GM21526 (cell line): ENCODE data around the gene C1QTNF6.

Source experiments
- ATAC-seq: cut with Tn5 transposase; IDR thresholded peaks from one replicate; pipeline ENCODE4 v1.9.1; 2021; ENCODE audit warnings: moderate library complexity; ENCODE audit not compliant: unreplicated experiment, low FRiP score

Gene C1QTNF6

DNA sequence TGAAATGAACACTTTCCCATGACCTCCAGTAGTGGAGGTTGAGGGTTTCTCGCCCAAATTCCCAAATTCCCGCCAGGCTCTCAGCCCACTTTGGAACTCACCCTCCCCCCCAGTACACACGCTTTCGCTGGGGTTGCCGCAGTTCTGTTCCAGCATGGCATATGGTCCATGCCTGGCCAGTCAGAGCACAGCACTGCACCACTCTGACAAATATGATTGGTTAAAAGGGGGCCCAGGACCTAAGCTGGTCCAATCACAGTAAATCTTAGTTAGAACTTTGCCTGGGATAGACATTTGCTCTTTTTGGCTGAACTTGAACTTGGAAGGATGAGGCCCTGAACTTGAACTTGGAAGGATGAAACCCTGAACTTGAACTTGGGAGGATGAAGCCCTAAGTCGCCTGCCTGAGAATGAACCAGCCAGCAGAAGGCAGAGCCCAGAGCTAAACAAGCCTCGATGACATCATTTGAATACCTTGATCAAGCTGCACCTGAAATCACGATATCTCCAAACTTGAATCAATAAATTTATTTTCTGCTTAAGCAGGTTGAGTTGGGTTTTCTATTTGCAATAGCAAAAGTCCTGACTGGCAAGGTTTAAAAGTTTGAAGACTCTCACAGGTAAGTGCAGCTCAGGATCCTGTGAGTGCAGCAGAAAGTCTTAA, 36.8 kb upstream of the C1QTNF6 start:
- no peak for ATAC-seq

DNA sequence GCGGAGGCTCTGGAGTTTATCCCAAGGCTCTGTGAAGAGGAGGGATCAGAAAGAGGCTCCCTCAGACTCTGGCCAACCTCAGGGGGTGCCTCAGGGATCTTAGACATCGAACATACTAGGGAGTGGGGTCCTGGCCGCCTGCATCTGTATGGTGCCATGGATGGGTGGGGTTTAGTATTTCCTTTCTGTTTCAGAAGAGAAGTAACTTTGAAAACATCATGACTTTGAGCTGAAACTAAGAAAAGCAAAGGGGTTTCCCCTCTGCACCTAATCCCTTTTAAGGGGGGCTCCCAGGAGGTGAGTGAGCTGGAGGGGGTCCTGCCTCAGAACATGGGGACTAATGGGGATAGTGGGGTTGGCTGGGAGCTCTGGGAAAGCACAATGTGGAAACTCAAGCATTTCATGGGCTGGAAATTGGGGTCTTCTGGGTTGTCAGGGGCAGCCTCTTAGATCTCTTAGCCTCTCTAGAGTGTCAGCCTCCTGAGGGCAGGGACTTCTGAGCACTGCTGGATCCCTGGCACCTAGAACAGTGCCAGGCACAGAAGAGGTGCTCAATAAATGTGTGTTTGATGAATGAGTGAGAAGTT, 36.0 kb upstream of the C1QTNF6 start:
- ATAC-seq = no peak

DNA sequence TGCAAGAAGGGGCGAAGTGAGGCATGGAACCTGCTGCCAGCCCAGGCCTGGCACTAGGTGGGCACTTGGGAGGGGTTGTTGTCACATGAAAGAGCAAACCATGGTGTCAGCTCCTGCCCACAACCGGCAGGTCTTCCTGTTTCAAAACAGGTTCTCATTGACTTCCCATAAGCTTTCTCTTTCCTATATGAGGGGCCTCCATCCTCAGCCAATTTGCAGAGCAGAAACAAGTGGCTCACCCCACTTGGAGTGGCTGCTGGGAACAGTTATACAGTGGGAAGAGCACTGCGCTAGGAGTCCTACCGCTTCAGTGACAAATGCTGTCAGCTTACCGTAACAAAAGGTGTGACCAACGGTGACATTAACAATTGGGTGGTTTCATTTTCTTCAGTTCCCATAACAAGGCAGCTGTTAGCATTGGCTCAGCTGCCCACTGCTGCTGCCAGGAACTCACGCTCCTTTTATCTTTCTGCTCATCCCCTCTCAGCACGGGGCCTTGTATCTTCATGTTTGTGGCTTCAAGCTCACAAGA, 34.5 kb upstream of the C1QTNF6 start:
- no peak for ATAC-seq

DNA sequence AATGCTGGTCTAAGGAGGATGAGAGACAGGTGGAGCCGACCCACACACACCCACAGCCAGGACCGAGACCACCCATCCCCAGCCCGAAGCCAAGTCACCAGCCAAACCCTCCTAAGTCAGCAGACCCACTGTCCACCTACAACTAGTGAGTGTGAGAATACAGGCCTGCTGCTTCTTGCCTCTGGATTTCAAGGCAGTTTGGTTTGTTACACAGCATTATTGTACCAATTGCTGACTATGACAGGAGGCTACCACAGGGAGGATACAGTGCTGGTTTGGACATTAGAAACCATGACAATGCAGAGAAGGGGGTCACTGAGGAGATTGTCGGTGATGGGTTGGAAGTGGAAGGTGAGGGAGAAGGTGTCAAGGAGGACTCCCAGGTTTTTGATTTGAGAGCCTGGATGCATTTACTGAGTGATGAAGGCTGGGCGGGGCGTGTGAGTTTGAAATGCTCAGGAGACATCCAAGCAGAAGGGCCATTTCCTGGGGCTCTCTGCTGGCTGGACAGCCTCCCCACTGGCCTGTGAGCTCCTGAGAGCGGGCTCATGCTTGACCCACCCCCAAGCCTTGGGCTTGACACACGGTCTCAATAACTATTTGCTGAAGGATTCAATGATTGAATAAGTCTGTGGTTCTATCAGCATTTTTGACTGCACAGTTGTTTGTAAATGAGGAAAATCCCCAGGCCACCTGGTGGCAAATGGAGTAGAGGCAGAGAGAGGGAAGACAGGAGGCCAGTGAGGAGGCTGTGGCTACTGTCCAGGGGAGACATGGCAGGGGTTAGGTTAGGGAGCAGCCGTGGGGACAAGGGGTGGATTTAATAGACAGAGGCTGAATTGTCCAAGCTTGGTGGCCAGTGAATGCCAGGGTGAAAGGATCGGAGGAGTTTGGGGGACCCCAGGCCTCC, 33.6 kb upstream of the C1QTNF6 start:
- no peak for ATAC-seq

DNA sequence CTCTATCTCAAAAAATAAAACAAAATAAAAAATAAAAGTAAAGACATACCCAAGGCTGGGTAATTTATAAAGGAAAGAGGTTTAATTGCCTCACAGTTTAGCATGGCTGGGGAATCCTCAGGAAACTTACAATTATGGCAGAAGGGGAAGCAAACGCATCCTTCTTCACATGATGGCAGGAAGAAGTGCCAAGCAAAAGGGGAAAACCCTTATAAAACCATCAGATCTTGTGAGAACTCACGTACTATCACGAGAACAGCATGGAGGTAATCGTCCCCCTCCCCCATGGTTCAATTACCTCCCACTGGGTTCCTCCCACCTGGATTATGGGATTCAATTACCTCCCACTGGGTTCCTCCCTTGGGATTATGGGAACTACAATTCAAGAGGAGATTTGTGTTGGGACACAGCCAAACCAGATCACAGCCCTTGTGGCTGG, 32.5 kb upstream of the C1QTNF6 start:
- ATAC-seq = no peak

DNA sequence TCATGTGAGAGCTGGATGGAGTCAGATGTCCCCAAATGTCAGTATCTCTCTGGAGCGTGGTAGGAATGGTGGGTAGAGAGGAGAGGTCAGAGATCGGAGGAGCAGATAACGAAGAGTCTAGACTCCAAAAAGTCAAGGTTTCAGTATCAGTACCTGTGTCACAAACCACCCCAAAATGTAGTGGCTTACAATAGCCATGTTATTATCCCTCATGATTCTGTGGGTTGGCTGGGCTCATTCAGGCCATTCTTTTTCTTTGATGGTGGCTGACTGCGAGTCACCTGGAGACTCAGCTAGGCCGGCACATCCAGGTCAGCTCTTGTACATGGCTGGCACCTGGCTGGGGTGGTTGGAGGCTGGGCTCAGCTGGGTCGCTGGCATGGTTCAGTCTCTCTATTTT, 31.5 kb upstream of the C1QTNF6 start:
- peak; percentile 5 for ATAC-seq

DNA sequence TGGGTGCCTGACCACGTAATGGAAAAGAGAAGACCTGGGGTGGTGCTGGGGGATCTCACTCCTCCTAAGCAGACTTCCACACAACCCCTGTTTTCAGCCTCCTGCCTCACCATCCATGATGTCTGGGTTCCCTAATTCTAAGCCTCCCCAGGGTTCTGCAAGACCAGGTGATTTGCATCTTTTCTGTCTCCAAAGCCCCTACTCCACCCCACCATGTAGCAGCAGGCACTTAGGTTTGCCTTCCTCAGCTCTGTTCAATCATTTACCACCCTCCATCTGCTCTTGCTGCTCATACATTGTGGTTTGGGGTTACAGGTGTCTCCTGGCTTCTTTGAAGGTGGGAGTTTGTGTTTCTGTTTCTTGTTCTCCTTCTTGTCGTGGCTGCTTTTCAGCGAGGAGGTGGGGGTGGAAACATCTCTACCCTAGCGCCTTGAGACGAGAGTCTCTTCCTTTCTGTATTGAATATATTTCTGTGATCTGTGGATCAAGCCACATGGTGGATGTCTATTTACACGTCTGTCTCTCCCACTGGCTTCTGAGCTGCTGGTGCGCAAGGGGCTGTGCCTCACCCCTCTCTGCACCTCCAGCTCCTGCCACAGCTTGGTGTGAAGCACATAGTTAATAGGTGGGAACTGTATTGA, 30.8 kb upstream of the C1QTNF6 start:
- peak; percentile 62 for ATAC-seq

DNA sequence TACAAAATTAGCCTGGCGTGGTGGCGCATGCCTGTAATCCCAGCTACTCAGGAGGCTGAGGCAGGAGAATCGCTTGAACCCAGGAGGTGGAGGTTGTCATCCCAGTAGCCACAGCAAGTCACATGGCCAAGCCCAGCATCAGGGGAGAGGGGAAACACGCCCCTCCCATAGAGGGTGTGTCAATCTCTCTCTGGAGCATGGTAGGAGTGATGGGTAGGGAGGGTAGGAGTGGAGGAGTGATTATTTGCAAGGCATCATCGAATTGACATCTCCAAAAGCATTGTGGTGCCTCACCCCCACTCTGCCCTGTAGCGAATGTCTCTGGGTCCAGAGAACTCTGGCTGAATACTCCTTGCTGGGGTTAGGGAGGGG, 30.3 kb upstream of the C1QTNF6 start:
- ATAC-seq = peak; percentile 8

DNA sequence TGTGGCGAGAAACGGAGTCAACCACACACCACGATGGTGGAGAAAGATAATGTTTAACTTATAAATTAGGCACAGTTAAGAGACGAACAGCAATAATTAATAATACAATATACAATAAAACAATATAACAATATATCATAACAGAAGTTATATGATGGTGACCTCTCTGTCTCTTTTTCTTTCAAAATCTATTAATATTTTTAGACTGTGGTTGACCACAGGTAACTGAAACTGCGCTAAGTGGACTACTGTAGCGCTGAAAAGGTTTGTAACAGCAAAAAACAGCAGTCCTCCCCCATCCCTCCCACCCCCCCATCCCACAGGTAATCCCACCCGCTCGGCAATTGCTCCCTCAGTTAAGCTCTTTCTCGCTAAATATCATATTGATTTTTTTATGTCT, 27.8 kb upstream of the C1QTNF6 start:
- ATAC-seq = no peak

DNA sequence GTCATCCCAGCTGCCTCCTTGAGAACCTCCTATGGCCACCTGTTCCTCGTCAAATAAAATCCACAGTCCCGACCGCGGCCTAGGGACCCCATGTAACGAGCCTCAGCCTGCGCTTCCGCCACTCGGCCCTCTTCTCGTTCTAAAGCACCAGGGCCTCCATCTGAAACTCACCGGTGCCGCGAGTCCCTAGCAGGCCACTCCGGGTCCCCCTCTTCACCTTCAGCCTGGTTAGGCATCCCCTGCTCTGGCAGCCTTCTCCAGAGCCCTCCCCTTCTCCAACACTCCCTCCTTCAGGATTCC, 26.6 kb upstream of the C1QTNF6 start:
- ATAC-seq = no peak

DNA sequence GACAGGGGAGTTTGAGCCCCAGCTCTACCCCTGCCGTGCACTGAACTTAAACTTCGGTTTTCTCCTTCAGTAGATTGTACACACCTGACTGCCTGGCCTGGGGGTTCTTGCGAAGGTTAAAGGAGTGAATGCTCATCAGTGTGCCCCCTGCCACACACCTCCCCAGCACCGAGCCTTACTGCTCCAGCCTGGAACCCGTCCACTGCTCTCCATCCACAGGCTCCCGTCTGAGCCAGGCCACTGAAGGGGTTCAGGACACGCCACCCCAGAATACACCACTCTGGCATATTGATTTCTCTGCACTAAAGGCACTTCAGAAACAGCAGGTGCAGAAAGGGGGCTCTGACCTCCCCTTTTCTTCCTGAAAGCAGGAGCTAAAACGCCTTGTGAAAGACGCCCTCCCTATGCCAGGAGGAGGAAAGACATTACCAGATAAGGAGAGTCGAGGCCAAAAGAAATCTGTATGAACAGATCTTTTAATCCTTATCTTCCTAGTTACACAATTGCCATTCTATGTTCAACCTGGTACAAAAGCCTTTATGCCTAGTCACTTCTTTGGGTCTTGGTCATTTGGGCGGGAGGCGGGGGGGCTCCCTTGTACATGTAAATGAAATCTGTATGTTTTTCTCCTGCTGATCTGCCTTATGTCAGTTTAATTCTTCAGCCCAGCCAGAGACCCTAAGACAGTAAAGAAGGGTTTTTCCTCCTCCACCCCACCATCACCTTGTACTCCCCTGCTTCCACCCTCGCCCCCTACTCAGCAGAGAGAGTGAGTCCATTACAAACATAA, 26.1 kb upstream of the C1QTNF6 start:
- ATAC-seq = no peak

DNA sequence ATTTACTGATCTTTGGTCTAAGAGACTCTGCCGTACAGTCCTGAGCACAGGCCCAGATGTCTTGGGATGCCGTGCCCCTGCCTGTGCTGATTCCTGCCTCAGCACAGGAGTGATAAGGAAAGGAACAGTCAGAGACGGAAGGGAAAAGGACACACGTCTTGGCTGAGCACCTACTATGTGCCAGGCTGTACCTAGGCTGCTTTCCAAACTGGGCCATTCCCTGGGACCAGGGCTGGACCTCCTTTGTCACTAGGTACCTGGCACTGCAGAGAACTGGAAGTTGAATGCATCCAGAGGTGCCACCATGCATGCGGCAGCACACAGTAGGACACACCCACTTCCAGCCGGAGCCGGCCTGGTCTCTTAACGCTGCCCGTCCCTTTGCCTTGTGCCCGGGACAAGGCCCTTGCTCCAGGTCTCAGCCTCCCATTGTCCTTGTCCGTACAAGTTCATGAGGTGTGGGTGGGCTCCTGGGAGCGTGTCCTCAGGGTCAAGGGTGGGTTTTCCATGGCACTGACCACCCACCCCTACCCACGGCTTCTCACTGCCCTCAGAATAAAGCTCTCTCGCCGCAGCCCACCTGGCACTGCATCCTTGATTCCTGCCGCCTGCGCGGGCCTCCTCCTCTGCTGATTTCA, 25.3 kb upstream of the C1QTNF6 start:
- no peak for ATAC-seq

DNA sequence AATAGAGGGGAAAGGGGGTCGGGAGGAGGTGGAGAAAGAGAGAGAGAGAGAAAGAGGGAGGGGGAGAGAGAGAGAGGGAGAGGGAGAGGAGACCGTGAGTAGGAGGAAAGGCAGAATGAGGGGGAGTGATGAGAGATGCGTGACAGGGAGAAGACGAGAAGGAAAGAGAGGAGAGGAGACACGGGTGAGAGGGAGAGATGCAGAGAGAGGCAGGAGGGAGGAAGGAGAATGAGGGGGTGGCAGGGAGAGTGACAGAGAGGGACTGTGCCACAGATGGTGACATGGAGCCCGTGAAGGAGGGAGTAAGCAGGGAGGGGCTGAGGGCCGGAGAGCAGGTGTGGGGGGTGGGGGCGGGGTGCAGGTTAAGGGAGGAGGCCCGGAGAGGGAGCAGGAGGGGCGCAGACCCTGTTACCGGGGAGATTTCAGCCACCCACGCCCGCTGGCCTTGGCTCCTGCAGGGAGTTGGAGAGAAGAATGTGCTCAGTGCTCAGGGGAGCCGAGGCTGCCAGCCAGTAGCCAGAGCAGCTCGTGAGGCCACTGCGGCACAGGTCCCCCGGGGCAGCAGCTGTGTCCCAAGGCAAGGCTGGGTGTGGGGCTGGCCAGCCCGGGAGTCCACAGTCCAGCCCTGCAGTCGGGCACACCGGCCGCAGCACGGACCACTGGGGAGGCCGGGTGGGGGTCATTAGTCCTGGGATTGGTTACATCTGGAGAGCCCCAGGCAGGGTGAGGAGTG, 24.3 kb upstream of the C1QTNF6 start, which contains the start of gene SSTR3:
SSTR3 (minus strand) TSS at position 304 of the 733 bp plus-strand sequence. CDS start 4,674 bp downstream, outside the sequence.
- ATAC-seq = no peak

DNA sequence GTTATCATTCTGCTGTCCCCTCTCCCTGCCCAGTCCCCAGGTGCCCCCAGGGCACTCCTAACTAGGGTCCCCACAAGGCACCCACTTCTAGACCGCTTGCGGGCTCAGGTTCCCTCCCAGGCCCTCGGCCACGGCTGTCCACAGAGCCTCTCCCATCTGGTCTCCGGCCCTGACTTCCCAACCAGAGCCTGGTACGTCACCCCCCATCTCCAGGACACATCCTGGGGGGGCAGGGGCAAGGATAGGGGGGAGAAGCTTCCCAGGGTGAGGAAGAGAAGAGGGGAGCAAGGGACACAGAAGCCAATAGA, 23.8 kb upstream of the C1QTNF6 start:
- no peak for ATAC-seq

DNA sequence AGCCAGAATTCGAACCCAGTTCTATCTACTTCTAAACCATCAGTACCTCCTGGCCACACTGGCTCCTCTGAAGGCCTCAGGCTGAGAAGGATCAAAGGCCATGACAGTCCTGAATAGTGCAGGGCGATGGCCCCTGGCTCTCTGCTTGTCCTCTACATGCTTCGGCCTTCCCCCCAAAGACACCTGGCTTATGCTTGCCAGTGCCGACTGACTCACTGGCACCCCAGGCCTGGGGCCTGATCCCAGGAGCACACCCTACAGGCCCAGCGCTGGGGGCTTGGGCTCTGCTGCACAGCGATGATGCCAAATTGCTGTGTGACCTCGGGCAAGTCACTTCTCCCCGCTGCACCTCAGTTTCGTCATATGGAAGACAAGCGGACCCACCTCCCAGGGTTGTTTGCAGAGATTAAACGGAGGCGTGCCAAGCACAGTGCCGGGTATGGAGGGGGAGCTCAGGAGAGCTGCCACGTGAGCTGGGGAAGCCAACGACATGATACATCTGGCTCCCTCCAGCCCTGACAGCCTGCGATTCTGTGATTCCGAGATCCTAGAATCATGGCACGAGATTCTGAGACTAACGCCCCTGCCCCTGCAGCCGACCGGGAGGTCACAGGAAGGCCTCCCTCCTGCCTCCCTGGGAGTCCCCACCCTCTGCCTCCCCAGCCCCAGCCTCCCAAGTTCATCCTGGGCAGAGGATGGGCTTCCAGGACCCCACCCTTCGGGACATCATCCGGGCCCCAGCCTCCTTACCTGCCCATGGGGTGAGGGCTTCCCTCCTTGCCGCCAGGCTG, 23.2 kb upstream of the C1QTNF6 start:
- ATAC-seq = no peak

DNA sequence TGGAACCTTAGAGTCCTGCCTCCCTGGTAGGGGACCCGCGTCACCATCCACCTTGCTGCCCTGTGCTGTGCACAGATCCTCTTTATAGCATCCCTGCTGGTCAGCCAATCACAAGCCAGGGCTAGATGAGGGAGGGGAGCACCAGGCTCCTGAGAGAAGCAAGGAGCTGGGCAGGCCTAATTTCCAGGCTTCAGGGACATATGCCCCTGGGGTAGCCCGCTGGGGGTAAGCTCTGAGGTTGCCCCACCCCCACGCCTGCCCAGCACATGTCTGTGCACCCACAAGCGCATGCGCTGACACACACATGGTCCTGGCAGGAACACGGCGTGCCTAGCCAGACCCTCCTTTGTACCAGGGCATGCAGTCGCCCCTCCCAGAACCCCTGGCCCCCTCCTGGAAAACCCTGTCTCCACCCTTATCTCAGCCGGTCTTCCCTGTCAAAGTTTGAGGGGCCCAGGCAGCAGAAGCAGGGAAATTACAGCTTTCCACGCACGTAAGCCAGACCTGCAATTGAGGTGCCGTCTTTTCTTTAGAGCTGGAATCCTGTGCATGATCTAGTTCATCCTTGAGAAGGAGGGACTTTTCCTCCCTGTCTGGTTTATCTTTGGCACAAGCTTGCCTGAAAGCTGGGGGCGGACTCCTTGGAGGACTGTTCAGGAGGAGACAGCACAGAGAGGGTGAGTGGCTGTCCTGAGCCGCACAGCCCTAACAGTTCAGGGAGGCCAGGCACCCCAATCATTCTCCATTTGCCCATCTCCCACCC, 22.2 kb upstream of the C1QTNF6 start:
- ATAC-seq = no peak

DNA sequence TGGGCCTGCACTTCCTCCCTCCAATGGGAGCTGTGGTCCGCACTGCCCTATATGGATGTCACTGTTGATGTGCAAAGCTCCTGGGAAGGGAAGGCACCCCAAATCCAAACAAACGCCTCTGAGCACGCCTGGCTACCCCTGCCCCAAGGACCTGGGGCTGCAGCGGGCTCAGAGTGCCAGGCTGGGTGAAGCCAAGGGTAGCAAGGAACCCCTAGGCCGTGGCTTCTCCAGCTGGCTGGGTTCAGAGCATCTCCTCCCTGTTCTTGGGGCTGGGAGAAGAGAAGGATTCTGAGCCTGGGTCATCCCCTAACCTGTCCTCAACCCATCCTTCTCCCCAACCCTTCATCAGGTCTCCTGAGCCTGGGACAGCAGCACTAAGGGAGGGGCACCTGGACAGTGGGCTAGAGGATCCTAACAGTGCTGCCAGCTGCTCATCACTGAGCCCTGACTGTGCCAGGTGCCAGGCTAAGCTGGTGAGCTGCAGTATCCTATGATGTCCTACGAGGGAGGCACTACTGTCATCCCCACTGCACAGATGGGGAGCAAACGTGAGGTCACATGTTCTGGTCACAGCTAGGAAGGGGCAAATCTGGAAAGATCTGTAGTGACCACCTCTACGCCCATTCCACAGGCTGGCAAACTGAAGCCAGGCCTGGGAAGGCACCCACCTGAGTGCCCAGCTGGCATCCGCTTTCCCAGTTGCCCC, 21.2 kb upstream of the C1QTNF6 start:
- no peak for ATAC-seq
